ENCODE measurements around the gene TTYH2. TPM values are rescaled to one million over a fixed set of nuclear protein-coding genes. Genes with fewer than 3 reads are reported as not detected.
"Not testable (repeated sequence)": the region's sequence is repeated elsewhere in the genome, so short reads cannot be mapped to it uniquely, and the experiment has no call there.

The TTYH2 gene
- total RNA-seq, 1 experiment from 2014 or later: 0.28 TPM

DNA sequence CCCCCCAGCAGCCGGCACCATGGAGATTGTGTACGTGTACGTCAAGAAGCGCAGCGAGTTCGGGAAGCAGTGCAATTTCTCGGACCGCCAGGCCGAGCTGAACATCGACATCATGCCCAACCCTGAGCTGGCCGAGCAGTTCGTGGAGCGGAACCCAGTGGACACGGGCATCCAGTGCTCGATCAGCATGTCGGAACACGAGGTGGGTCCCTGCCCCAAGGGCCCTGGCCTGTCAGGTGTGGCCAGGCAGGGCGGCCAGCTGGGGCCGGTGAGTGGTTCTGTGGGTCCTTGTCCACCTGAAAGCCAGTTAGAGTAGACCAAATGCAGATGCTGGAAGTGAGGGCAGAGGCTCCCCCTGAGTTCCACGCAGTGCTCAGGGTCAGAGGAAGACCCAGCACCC lies 68.4 kb downstream of the TTYH2 start:
- DNase-seq: no peak
- no peak overlapping the region for H3K4me3 Mint-ChIP-seq (ENCODE audit: low read depth, unreplicated experiment)
- H3K27me3 Mint-ChIP-seq (ENCODE audit: unreplicated experiment): peaks cover 21% of the 10 kb centered on the region
- H3K9me3 Mint-ChIP-seq (ENCODE audit: low read depth, unreplicated experiment): no peaks in the 10 kb centered on the region
- TF ChIP-seq, protein P1, sequence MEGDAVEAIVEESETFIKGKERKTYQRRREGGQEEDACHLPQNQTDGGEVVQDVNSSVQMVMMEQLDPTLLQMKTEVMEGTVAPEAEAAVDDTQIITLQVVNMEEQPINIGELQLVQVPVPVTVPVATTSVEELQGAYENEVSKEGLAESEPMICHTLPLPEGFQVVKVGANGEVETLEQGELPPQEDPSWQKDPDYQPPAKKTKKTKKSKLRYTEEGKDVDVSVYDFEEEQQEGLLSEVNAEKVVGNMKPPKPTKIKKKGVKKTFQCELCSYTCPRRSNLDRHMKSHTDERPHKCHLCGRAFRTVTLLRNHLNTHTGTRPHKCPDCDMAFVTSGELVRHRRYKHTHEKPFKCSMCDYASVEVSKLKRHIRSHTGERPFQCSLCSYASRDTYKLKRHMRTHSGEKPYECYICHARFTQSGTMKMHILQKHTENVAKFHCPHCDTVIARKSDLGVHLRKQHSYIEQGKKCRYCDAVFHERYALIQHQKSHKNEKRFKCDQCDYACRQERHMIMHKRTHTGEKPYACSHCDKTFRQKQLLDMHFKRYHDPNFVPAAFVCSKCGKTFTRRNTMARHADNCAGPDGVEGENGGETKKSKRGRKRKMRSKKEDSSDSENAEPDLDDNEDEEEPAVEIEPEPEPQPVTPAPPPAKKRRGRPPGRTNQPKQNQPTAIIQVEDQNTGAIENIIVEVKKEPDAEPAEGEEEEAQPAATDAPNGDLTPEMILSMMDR (IDR thresholded peaks at IDR 0.05; ENCODE audit: unreplicated experiment): no peak
- H3K4me1 Mint-ChIP-seq (ENCODE audit: low read depth, unreplicated experiment): no peaks in the 10 kb centered on the region
- H3K36me3 Mint-ChIP-seq (ENCODE audit: insufficient read depth, unreplicated experiment): no peaks in the 10 kb centered on the region
- intact Hi-C loops (cut with micrococcal nuclease; ENCODE audit: unreplicated experiment): loop anchor here (5.0 kb wide), 1 partner anchor 69 kb away; the partner anchor contains the start of gene TTYH2
- no TSS peak for BruUV-seq (replicated peaks)
- H3K27ac Mint-ChIP-seq (ENCODE audit: unreplicated experiment): no peak overlapping the region
- CTCF ChIA-PET: interaction anchor here (0.7 to 1.6 kb wide), 2 partner anchors 13 to 15 kb away, joined by 3 to 6 read pairs; no protein-coding TSS in a partner anchor

DNA sequence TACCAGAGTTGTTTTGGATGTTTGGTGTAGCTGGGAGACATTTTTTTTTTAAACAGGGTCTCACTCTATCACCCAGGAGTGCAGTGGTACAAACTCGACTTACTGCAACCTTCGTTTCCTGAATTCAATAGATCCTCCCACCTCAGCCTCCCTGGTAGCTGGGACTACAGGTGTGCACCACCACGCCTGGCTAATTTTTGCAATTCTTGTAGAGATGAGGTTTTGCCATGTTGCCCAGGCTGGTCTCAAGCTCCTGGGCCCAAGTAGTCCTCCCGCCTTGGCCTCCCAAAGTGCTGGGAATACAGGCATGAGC lies 68.9 kb downstream of the TTYH2 start:
- not testable (repeated sequence) for BruUV-seq (replicated peaks); H3K4me1 Mint-ChIP-seq (ENCODE audit: low read depth, unreplicated experiment); H3K9me3 Mint-ChIP-seq (ENCODE audit: low read depth, unreplicated experiment); H3K4me3 Mint-ChIP-seq (ENCODE audit: low read depth, unreplicated experiment); H3K27ac Mint-ChIP-seq (ENCODE audit: unreplicated experiment); H3K36me3 Mint-ChIP-seq (ENCODE audit: insufficient read depth, unreplicated experiment); DNase-seq
- H3K27me3 Mint-ChIP-seq (ENCODE audit: unreplicated experiment): peaks cover 21% of the 10 kb centered on the region
- intact Hi-C loops (cut with micrococcal nuclease; ENCODE audit: unreplicated experiment): loop anchor here (5.0 kb wide), 1 partner anchor 70 kb away; the partner anchor contains the start of gene TTYH2
- CTCF ChIA-PET: interaction anchor here (1.6 kb wide), 1 partner anchor 15 kb away, joined by 3 read pairs; no protein-coding TSS in a partner anchor

DNA sequence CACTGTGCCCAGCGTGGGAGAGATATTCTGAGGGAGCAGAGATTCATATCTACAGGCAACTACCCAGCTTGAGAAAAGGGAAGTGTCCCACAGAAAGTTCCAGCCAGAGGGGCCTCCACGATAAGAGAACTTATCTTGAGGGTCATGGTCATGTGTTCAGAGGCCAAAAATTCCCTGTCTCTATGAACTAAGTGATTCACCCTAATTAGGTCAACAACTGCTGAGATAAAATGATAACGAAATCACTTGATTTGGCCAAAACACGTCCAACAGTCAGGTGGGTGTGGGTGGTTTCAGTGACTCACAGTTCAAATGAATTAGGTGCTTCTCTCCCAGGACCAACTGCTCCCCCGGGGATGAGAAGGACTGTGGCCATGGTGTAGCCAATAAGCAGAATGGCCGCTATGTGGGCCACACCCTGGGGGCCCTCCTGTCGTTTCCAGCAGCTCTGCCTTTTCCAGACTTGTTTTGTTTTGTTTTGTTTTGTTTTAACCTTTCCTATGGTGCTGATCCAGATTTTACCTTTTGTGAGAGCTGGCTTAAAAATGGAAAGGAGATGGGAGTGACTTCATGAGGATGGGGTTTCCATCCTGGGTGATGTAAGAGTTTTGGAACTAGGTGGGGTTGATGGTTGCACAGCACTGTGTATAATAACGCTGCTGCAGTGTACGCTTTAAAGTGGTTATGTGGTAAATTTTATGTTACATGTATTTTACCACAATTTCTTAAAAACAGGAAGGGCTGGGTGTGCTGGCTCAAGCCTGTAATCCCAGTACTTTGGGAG lies 69.4 kb downstream of the TTYH2 start:
- H3K4me1 Mint-ChIP-seq (ENCODE audit: low read depth, unreplicated experiment): no peaks in the 10 kb centered on the region
- no peak overlapping the region for H3K4me3 Mint-ChIP-seq (ENCODE audit: low read depth, unreplicated experiment)
- BruUV-seq (replicated peaks): no TSS peak
- intact Hi-C loops (cut with micrococcal nuclease; ENCODE audit: unreplicated experiment): loop anchor here (5.0 kb wide), 1 partner anchor 70 kb away; the partner anchor contains the start of gene TTYH2
- H3K36me3 Mint-ChIP-seq (ENCODE audit: insufficient read depth, unreplicated experiment): no peaks in the 10 kb centered on the region
- H3K27me3 Mint-ChIP-seq (ENCODE audit: unreplicated experiment): peaks cover 24% of the 10 kb centered on the region
- TF ChIP-seq, protein P1 (IDR thresholded peaks at IDR 0.05; ENCODE audit: unreplicated experiment): no peak
- DNase-seq: no peak
- no peak overlapping the region for H3K27ac Mint-ChIP-seq (ENCODE audit: unreplicated experiment)
- no peaks in the 10 kb centered on the region for H3K9me3 Mint-ChIP-seq (ENCODE audit: low read depth, unreplicated experiment)
- CTCF ChIA-PET: interaction anchor here (0.6 to 1.6 kb wide), 2 partner anchors 14 to 20 kb away, joined by 3 to 4 read pairs; no protein-coding TSS in a partner anchor

DNA sequence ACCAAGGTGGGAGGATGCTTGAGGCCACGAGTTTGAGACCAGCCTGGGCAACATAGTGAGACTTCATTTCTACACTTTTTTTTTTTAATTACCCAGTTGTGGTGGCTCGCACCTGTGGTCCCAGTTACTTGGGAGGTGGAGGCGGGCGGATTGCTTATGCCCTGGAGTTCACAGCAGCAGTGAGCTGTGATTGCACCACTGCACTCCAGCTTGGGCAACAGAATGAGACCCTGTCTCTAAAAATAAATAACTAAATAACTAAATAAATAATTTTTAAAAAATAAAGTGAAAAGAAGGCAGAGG lies 70.0 kb downstream of the TTYH2 start:
- CTCF ChIA-PET: interaction anchor here (0.6 to 0.7 kb wide), 2 partner anchors 20 to 287 kb away, joined by 4 to 8 read pairs; no protein-coding TSS in a partner anchor
- H3K27me3 Mint-ChIP-seq (ENCODE audit: unreplicated experiment): peaks cover 29% of the 10 kb centered on the region
- H3K36me3 Mint-ChIP-seq (ENCODE audit: insufficient read depth, unreplicated experiment): no peaks in the 10 kb centered on the region
- DNase-seq: no peak
- no TSS peak for BruUV-seq (replicated peaks)
- intact Hi-C loops (cut with micrococcal nuclease; ENCODE audit: unreplicated experiment): loop anchor here (5.0 kb wide), 1 partner anchor 71 kb away; the partner anchor contains the start of gene TTYH2
- TF ChIP-seq, protein P1 (IDR thresholded peaks at IDR 0.05; ENCODE audit: unreplicated experiment): no peak
- H3K4me1 Mint-ChIP-seq (ENCODE audit: low read depth, unreplicated experiment): no peaks in the 10 kb centered on the region
- H3K4me3 Mint-ChIP-seq (ENCODE audit: low read depth, unreplicated experiment): no peak overlapping the region
- H3K27ac Mint-ChIP-seq (ENCODE audit: unreplicated experiment): no peak overlapping the region
- H3K9me3 Mint-ChIP-seq (ENCODE audit: low read depth, unreplicated experiment): no peaks in the 10 kb centered on the region
